GM18858 (cell line): Measurements from ENCODE around the gene CCL1.

Experiments
- ATAC-seq: cut with Tn5 transposase; IDR thresholded peaks from one replicate; pipeline ENCODE4 v1.9.1; 2021; ENCODE audit not compliant: unreplicated experiment

CCL1 gene, protein sequence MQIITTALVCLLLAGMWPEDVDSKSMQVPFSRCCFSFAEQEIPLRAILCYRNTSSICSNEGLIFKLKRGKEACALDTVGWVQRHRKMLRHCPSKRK

DNA sequence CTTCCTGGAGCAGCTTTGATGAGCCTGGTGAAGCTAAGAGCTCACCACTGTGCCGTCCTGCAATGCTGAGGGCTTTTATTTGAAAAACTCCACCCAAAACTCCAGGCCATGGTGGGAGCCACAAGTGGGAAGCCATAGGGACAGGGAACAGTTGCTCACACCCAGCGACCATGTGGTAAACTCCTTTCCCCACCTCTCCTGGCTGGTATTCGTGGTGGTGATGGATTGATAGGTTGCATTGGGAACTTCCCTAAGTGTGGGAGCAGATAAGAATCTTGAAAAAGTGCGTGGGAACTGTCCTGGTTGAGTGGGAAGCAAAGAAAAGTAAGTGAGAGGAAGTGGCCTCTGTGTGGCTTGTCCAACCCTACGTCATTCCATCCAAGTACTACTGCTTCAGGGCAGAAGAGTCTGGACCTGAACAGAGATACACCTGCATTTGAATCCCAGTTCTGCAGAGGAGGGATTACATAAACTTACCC is at the start of gene CCL1:
Gene CCL1 (minus strand): TSS at position 51 of the 479 bp plus-strand sequence. CDS start 72 bp downstream, outside the sequence.
- ATAC-seq, result no peak

DNA sequence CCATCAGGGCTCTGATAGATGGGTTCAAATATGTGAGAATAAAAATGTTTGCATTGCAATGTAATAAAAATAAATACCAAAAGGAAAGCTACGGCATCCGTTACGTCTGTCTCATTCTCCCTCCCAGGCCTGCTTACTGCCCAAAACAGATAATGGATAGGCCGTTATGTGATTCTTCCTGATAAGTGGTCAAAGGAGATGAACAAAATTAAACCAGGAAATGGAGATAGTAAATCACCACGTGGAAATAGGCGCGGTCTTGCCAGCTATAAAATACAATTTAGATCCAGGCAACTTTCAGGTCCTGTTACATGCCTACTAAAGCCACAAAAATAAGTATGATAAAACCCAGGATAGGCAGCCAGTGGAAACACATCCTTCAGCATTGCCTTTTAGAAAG is 49.5 kb upstream of the CCL1 start:
- no peak for ATAC-seq

DNA sequence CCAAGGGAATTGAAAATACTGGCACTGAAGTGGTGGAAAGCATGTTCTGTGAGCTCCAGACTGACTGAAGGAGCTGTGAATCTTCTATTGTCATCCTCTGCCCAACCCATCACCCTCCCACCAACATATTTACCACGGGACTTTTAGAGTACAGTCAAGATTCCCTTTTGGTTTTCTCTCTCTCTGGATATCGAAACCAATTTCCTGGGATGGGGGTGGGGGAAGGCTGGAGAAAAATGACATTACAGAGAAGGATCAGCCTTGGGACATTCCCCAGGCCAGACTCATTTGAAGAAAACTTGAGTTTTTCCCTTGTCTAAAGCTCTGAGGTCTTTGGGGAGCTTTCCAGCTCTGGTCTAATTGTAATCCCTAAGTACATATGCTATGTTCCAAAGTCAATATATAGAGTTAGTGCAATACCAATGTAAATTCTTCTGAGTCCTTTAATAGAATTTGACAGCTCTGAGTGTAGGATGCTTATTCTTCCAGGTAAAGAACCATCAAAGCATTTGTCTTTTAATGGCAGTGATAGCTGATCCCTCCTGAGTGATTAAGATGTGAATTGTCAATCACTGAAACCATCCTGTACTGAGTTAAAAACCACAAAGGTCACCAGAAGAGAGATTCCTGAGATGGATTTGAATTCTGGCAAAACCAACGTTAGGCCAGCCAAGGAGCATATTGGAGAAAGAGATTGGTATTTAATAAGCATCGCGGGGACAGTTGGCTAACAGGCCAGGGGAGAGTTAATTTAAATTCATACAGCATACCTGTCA is 48.8 kb upstream of the CCL1 start:
- no peak for ATAC-seq

DNA sequence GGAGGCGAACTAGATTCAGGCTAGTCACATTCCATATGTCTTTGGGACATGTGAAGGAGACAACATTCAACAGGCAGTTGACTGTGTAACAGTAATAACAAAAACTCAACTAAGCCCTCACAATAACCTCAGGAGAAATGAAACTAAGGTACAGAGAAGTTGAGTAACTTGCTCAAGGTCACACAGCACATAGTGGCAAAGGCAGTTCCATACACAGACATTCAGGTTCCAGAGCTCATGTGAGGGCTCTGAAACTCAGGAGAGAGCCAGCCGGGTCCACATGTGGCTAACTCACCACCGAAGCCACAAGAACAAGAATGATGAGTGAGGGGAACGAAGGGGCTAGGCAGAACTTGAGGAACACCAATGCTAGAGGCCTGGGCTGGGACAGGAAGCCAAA is 46.3 kb upstream of the CCL1 start:
- no peak for ATAC-seq

DNA sequence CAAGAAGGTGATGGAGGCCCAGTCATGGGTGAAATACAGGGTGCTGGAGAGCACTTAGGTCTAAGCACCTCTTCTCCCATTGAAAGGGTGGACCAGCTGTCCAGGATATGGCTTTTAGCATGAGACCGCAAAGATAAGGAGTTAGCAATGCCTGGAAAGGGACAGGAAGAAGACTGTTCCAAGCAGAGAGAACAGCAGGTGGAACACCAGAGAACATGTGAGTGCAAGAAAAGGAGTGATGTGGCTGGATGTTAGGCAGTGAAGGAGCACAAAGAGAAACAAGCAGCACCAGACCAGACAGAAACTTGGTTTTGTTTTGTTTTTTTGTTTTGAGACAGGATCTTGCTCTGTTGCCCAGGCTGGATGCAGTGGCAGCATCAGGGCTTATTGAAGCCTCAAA is 45.4 kb upstream of the CCL1 start:
- no peak for ATAC-seq

DNA sequence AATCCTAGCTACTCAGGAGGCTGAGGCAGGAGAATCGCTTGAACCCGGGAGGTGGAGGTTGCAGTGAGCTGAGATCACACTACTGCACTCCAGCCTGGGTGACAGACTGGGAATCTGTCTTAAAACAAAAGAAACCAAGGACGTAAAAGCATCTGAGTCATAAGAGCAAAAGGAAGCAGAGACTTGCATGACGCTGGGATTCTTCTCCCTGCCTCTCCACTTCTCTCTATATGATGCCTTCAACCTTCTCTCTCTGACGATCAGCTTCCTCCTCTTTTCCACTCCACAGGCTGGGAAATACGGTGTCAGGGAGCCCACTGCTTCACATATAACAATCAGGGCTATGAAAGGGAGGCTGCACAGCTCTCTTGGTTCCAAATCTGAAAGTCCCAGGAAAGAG is 43.2 kb upstream of the CCL1 start:
- ATAC-seq, result no peak

DNA sequence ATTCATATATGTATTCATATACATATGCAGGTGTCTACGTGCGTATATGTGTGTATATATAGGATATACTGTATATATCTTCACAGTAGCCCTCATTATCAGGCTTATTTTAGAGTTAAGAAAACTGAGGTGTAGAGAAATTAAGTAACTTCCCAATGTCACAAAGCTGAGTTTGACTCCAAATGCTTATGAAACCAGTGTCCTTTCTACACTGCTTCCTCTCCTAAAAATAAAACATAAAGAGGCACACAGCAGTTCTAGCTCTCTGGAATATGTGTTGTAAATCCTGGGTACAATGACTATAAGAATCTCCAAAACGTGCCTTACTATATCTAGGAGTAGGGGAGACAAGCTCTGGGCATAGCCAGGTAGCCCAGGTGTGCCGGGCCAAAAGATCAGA is 40.0 kb upstream of the CCL1 start:
- no peak for ATAC-seq

DNA sequence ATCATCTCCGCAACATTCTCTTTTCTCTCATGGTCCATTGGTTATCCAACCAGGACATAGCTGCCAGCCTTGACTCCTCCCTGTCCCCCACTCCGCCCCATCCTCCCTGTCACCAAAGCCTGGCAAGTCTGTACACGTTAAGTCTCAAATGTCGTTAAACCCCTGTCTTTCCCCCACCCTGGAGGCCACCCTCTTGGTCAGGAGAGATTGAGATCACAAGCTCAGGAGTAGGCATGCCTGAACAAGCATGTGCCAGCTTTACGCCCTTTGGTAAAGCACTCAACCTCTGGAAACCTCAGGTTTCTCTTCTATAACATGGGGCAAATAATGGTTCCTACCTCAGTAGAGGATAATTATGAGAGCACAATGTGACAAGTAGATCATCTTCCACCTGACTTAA is 38.1 kb upstream of the CCL1 start:
- ATAC-seq, result no peak

DNA sequence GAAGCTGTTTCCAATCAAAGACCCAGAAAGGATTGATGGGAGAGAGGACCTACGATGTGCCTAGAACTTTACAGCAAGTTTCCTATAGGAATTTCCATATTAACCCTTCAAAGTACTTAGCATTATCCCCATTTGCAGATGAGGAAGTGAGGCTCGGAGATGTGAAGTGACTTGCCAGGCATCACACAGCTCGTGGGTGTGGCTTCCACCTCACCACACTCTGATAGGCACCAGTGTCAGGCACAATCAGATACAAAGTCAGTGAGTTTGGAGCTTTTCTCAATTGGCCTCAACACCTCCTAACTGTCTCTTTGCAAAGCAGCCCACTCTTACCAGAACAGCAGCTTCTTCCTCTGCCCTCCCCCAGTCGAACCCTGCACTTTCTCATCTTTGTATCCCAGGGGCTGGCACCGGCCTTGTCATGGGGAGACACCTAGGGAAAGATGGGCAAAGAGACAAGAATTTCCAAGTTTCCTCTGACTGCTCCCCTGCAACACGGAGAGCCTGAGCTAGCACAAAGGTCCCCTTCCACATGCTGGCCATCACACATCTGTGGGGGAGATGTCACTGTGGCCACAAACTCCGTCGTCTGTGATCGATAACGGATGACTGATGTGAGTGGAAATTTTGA is 37.4 kb upstream of the CCL1 start:
- no peak for ATAC-seq

DNA sequence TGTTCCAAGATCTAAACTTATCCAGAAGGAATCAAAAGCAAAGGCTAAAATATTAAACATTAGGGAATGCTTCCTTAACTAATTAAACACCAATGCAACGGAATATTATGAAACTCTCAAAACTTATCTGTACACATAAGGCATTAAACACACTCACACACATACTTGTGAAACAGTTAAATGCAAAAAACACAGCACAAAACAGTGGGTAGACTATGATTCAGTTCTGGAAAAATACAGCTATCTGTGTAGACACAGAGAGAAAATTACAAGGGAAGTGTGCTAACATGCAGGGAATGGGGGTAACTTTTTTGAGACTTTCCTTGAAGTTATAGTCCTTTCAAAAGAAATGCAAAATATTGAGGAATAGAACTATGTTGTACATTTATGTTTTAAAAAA is 36.7 kb upstream of the CCL1 start:
- no peak for ATAC-seq

DNA sequence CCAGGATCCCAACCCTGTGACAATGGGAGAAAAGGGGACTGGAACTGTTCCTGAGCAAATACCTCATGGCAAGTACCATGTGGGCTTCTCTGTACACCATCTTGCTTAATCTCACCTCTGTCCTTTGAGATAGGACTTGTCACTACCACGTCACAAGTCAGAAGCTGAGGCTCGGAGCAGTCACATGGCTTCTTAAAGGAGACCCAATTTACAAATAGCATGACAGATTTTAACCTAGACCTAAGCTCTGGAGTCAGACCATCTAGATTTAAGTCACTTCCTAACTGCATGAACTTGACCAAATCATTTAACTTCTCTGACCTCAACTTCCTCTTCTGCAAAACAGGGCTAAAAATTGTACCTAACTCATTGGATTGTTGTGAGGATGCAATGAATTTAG is 36.0 kb upstream of the CCL1 start:
- ATAC-seq, result no peak

DNA sequence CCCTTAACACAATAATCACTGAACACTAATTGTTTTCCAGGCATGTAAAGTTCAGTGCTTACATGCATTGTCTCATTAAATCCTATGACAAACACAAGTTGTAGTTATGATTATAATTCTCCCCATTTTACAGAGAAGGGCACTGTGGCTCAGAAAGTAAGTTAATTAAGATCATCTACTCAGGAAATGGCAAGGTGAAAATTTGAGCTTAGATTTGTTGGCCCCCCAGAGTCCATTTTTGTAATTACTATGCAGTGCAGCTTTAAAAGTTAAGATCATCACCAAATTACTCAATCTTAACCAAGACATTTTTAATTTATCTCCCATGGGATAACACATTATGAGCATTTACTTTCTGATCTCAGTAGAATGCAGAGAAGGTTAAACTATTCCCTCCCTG is 34.2 kb upstream of the CCL1 start:
- ATAC-seq, result no peak

DNA sequence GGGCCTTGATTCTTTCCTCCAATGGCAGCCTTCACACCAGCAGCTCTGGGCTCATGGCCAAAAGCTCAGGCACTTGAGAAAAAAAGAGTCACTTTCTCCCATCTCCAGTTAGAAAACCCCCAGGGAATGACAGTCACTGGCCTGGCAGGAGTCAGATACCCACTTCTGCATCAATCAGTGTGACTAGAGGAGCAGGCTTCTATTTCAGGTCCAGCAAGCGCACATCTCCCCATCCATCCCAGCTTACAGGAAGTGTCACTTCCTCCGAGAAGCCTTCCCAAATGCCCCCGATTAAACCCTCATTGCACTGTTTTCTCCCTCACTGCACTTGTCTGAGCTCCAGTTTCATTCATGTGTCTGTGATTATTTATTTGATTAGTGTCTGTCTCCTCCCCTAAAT is 30.4 kb upstream of the CCL1 start:
- ATAC-seq, result no peak

DNA sequence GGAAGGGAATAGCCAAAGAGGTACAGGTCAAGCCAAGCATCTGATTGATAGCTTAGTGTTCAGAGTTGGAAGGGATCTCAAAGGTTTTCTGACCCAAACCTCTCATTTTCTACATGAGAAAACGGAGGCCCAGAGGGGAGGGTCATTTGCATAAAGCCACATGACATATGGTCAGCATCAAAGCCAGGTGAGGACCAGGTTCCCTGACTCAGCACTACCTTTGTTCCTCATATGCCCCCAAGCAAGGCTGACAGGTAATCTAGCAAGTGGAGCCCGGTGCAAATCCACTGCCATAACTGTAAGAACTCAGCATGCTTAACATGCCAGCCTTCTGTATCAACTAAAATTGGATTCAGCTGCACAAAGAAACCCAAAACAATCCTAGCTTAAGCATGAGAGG is 28.2 kb upstream of the CCL1 start:
- ATAC-seq, result no peak

DNA sequence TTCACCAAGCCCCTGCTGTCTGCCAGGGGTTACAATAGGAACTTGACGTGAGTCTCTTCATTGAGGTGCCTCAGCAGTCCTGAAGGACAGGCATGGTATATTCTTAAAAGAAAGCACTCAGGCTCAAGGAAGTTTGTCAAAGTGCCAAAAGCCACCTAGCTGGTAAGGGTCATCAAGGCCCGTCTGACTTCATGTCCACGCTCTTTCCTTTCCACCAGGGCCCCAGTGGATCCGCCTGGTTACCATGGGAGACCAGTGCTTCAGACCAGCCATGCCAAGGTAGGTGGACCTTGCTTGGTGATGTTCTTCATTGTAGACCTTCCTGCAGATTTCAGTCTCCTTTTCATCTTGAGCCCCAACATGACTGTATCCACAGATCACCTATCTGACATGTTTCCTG is 27.6 kb upstream of the CCL1 start:
- ATAC-seq, result no peak

DNA sequence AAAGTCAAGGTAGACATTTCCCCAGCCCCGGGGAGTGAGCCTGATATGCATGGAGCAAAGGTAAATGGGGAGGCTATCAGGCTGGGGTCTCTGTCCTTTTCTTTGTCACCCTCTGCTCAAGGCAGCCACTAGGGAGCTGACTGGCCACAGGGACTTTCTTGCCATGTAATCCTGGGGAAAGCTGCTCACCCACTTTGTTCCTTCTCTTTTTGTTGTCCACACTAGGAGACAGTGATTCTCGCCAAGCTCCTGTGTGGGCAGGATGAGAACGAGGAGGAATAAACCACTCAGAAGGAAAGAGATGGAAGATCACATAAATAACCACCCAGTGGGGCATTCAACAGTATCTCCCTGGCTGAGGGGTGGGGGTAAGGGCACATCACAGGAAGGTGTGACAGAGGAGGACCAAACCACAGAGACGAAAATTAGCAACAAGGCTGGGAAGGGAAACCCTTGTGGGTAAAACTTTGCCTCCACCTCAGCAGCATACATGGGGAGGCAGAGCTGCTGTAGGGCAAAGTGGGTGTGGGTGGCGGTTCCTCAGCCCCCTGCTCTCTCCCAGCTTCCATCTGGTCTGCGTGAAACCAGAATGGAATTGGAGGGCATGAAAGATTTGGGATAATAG is 26.2 kb upstream of the CCL1 start:
- ATAC-seq, result no peak

DNA sequence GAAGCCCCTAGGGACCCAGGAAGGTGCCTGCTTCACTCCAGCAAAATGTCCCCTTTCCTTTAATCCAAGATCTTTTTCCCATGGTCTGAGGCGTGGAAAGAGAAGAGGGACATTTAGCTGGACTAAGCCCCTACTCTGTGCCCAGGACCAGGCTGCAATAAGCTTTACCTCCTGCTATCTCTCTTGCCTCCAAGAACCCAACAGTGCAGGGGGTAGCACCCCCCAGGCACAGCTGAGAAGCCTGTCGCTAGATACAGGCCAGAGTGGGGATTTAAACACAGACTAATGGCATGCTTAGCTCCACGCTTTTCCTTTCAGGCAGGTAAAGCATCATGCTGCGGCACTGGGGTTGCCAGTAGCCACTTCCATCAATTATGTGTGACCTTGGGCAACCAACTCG is 24.5 kb upstream of the CCL1 start:
- no peak for ATAC-seq

DNA sequence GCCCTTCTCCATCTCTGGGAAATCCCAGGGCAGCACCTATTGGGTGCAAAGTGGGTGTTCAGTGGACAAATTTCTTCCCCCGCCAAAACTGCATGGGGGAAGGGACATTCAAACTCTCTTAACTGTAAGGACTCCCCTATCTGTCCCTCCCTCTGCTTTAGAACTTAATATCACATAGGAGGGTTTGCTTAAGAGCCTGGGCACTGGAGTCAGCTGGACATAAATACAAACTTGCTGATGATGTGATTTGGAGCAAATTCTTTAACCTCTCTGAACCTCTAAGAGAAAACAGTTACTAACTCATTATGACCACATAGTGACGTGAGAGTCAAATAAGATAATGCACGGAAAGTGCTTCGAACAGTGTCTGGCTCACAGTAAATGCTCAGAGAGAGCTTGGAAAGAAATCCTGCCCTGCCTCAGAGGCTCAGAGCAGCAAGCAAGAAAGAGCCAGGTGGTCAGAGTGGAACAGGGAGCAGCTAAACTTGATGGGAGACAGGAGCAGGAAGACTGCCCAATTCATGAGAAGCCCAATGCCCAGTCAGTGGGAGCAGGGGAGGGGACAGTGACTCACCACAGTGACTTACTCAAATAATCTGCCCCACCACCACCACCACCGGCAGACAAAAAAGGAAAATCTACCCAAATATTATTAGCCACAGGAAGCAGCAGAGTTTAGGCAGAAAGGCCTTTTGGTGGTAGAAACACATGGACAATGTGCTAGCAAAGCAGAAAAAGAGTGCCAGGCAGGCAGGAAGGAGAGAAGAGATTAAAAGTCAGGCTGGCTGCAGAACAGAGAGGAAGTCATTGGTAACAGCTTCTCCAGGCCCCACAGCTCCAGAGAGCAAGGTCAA is 23.9 kb upstream of the CCL1 start:
- no peak for ATAC-seq

DNA sequence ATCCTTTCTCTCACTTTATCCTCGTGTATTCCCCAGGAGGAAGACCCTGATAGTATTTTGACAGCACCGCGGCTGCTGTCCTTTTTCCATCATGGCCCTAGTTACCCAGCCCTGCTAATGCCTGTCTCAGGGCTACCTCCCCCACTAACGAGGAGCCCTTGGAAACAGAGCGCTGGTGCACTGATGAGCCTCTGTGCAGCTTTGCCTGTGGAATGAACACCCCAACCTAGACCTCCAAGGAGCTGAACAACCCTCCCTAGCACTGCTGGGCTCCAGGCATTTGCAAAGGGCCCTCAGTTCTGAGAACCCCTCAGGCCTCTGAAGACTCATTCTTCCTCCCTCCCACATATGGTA is 23.3 kb upstream of the CCL1 start:
- ATAC-seq, result no peak

DNA sequence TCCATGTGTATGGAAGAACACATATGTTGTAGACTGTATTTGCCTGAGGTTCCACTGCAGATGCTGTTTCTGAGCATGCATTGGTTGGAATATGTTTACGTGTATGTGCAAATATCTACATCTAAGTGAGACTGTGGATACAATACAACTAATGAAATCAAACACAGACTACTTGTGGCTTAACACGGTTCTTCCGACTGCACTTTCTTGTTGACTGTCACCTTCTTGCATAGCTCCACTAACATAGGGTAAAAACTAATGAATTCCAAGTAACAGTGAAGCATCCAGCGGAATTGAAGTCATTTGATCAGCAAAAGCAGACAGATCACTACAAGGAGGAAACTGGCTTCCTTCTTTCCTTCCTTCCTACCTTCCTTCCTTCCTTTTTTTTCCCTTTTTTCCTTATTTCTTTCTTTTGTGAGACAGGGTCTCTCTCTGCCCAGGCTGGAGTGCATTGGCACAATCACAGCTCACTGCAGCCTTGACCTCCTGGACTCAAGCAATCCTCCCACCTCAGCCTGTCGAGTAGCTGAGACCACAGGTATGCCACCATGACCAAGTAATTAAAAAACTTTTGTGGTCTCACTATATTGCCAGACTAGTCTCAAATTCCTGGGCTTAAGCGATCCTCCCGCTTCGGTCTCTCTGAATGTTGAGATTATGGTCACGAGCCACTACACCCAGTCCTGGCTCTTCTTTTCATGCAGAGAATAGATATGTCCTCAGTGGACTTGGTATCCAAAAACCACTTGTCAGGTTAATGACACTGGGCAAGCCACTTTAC is 22.0 kb upstream of the CCL1 start:
- ATAC-seq, result no peak
